Left kidney (tissue), 2 donors: ENCODE data around the gene TRIB2. TPM values are rescaled to one million over a fixed set of nuclear protein-coding genes. Genes with fewer than 3 reads are reported as not detected.
A peak's percentile ranks its signal among the peaks of the same experiment; 100 is the strongest.

Experiments used
- DNase-seq: peaks from one replicate; pipeline ENCODE4 v3.0.0-alpha.2; 2013
- polyA plus RNA-seq: library from polyadenylated mRNA; unstranded; fragments of 120-200 nt; gene quantifications from one replicate; pipeline ENCODE4 v1.2.1, GENCODE V29; 2013; ENCODE audit not compliant: insufficient read length

TRIB2 gene
- polyA plus RNA-seq, 1 donor = 239 TPM

DNA sequence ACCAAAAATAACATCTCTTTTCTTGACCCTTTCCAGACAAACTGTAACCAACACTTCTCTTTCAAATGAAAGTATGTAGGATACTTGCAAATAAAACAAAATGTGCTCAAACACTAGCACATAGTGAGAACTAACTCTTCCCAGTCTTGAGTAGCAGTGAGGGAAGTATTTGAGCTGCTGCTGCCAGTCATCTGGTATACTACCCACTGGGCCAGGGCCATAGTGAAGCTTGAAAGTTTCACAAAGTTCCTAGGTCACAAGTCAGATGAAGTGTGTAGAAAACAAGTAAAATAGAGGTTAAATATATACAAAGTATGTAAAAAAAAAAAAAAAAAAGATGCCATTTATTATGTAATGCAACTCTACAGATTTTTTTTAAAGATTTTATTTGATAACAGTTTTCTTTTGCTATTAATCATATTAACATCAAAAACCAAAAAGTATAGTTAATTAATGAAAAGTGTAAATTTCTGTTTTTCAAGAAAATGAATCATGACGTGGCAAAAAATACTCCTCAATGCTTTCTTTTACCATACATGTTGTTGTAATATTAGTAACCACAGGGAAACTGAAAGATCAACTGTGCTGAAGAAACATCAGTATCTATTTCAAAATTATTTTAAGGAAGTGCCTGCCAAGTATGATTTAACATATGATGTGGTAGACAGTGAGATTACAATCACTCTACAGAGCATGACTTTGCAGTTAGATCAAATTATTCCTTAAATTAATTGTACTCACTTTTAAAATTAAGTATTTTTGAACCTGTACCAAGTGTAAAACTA, 21.6 kb upstream of the TRIB2 start:
- no peak for DNase-seq

DNA sequence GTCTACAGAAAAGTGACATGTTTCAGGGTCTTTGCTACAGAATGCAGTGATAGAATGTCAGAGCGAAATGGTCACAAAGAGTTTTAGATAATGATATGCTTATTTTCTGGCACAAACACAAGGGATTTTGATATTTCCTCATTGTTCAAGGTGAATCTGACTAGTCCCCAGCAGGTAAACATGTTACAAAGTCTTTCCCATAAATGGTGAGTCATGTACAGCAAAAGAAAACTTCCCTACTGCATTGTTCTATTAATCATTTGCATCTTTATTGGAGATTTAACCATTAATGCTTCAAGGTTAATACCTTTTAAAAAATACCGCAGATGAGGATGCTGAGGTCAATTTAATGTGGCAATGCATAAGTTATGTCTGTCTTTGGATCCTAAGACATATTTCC, 19.1 kb upstream of the TRIB2 start:
- no peak for DNase-seq

DNA sequence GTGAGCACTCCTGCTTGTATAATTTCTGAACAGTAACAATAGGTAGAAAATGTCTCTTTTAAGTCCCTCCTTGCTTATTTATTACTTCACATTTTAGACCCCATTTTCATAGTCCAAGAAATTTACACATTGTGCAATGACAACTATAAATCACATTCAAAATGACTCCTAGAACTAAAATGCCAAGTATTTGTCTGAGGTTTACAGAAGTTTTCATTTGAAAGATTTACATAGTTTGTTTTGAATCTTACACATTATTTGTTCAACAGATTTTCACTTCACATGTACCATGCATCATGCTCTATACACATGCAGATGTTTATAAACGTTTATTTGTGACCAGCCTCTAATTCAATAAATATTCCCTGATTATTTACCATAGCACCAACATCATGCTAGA, 15.7 kb upstream of the TRIB2 start:
- DNase-seq = no peak

DNA sequence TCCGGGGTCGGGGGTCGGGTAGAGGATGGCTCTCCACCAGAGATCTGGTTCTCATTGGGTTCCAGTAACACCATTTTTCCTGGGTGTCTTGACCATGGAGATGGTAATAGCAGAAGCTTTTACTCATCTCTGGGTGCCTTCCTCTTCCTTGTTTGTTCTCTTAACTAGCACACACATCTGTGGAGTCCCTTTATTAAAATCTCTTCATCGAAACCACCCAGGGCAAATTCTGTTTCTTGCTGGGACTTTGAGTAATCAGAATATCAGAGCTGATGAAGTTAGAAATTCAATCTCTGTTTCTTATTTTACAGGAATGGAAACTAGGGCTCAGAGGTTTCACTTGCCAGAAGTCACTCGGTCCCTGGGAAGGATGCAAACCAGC, 15.0 kb upstream of the TRIB2 start:
- no peak for DNase-seq

DNA sequence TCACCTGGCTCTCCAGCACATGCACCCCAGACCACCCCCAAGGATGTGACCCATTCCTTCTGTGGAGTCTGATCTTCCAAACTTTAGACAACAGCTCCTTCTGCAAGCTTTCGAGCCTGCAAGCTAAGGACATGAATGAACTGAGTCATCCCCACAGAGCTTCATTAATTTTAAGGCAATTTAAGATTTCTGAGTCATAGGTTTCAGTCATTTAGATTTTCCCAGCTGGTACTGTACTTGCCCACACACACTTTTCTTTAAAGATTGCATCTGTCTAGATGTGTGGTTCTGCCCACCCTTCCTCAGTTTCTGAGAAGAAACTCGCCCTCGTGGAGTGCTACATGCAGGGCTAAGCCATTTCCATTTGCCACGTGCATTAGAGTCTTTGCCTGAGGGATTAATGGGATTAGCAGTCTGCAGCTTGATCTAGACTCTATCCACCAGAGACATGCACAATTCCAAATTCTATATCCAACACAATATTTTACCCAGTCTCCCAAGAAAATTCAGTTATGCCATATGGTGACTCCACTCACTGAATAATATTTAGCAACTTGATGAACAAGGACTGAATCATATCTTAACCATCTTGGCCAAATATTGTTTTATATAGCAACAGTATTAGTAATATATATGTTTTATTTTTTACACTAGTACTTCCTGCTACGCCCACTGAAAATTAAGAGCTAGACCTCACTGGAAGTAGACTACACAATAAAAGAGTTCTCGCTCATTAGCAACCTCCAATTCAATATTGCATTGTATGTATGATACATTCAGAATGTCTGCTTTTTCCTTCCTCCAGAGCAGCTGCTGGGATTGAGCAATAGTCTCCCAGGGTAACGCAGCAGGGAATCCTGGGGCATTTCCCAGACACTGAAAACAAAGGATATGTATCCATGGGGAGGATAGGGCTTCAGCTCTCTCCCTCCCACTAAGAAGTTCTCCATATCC, 14.3 kb upstream of the TRIB2 start:
- DNase-seq = no peak

DNA sequence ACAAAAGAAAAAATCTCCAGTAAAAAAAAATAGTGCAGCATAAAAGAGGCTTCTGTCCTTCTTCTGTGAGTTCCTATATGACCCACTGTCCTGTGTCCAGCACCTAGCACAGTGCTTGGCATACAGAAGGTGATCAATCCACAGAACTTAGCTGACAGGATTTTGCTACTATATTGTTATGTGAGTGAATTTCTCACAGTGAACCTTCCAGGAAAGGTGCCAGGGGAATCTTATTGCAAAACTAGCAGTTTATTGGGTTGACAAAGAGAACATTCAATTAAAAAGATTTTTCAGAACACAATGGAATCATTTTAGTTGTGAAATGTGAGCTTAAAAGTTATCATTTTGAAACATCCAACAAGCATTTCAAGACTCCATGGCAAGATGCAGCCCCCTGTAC, 12.4 kb upstream of the TRIB2 start:
- DNase-seq = no peak

DNA sequence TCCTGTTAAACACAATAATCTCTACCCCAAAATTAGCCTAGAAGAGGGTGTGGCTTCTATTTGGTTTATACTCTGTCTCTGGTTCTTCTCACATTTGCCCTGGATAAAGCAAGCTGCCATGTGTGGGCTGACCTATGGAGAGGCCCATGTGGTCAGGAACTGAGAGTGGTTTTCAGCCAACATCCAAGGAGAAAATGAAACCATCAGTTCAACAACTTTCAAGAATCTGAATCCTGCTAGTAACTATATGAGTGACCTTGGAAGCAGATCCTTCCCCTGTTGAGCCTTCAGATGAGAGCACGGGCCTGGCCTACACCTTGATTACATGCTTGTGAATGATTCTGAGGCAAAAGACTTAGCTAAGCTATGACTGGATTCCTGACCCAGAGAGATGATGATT, 11.5 kb upstream of the TRIB2 start:
- no peak for DNase-seq

DNA sequence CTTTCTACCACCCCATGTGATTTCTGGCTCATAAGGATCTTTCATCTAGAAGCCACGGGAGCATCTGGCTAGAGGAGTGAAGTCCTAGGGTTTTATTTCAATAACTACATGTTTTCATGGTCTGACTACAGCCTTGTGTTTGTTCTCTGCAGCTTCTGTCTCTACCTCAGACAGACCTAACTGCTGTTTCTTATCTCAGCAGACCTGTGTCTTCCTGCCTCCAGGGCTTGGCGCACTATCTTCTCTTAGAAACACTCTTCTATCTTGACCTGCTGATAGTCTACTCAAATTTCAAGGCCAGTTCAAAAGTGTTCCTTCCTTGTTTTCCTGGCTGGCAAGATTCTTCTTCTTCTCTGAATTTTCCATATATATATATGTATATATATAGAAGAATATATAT, 11.0 kb upstream of the TRIB2 start:
- no peak for DNase-seq

DNA sequence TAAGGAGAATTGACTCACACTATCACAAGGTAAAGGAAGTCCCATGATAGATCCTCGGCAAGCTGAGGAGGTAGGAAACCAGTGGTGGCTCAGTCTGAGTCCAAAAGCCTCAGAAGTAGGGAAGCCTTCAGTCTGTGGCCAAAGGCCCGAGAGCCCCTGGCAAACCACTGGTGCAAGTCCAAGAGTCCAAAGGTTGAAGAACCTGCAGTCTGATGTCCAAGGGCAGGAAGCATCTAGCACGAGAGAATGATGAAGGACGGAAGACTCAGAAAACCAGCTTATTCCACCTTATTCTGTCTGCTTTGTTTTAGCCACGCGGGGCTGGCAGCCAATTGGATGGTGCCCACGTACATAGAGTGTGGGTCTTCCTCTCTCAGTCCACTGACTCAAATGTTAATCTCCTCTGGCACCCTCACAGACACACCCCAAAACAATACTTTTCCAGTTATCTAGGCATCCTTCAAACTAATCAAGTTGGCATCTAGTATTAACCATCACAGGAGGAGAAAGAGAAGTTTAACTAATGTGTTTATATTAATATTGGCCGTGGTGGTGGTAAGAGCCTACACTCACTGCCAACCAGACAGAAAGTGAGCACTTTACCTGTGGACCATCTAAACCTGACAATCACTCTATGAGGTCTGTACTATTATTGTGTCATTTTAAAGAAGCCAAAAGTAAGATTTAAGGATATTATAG, 8.1 kb upstream of the TRIB2 start:
- DNase-seq = no peak

DNA sequence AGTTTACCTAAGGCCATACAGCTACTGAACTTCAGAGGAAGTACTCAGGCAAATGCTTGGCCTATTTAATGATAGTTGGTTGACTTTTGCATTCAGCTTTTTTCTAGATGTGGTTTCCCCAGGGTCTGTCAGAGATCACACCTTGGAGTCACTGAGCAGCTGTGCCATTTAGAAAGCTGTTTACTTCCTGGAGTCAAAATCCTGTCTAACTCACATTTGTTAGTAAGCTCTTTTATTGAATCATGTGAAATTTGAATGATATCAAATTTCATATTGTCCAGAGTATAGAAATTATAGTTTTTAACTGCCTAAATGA, 7.6 kb upstream of the TRIB2 start:
- no peak for DNase-seq

DNA sequence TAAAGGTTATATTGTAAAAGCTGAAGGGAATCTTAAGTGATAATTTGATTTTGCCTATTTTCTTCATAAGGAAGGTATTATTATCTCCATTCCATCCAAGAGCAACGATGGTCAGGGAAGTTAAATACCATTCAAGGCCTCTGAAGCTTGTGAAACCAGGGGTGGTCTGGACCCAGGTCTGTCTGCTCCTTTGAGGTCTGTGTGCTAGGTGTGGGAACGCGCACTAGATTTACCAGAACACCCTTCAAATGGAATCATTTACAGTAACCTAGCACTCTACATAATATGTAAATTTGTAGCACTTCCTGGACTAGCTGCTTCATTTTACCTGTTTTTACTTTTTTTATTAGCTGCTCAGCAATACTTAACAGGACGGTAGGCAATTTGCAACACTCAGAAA, 6.4 kb upstream of the TRIB2 start:
- no peak for DNase-seq

DNA sequence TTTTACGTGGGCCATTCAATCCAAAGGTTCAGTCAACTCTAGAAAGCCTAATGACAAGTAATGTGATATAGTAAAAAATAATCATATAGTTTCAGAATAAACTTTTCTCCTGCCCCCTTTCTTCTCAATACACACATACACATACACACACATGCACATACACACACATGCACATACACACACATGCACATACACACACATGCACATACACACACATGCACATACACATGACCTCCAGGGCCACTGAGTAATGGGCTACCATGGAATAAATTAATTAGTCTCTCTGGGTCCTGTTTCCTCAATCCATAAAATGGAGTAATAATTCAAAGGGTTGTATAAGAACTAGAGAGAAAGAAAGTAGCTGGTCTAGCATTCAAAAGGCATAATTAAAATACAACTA, 5.4 kb upstream of the TRIB2 start:
- DNase-seq = no peak

DNA sequence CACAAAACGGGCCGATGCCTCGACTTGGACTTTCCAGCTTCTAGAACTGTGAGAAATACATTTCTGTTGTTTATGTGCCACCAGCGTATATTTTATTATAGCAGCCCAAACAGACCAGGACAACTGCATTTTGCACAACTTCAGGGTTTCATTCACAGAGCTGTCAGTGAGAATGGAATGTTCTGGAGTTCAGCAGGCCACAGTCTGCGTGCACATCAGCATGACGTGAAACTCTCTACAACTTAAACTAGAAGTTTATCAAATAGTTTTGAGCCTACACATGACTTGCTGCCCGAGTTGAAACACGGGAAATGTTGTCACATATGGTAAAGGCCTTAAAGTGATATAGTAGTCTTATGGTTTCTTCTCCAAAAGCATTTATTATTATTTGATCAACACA, 3.9 kb upstream of the TRIB2 start:
- no peak for DNase-seq

DNA sequence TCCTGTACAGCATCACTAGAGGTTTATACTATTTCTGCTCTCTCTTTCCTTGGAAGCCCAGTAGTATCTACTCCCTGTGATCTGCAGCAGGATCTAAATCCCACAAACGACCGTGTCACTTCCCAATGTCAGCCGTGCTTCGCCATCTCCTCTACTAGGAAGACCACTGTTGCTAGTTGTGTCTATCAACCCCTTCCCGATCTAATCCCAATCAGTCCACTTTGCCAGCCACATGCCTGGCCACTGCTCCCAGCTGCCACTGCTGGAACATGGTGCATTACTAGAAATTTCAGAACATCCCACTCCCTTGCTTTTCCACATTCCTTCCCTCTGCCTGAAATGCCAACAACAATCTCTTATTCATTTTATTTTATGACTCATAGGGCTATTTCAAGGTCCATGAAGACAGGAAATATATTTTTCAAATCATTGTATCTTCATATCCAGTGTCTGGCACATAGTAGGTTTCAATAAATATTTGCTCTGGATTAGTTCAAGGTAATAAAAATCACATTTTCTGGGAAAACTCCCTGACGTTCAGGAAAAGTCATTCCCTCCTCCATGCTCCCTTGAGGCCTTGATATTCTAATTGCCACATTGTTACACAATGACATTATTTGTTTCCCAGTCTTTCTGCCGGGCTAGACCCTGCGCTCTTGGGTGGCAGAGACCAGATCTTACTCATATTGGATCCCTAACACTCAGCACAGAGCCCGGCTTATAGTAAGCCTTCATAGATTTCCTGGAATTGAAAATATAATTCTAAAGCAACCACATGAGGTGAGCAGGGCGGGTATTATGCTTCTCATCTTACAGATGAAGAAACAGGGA, 2.1 kb upstream of the TRIB2 start:
- DNase-seq = no peak

DNA sequence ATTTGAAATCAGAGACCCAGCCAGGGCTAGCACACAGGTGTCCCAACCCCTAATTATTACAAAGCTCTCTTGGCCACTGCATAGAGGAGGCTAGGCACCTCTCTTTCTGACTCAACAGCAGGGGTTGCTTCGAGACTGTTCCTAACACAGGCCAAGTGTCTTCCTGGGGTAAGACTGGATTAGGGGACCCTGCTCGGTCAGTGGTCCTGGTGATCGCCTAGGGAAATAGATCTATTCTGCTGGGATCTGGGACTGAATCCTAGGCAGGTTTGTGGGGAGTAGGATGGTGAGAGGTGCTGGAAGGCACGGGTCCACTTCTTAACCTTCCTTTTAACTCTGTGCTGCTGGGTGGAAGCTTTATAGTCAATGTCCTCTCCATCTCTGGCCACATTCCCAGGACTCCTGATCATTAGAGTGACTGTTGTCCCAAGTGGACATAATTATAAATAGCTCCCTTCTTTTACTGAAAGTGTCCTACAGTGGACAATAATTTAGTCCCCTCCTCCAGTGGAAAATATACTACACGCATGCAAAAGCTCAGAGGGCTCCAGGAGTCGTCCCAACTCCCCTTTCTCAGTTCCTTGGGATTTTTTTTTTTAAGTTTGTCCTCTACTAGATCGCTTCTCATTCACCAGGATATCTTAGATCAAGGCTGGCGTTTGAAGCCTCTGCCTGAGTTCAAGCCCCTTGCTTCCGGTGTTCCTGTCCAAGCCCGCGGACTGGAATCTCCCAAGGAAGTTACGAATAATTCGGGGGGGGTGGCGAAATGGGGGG, 1.3 kb upstream of the TRIB2 start:
- DNase-seq = no peak

DNA sequence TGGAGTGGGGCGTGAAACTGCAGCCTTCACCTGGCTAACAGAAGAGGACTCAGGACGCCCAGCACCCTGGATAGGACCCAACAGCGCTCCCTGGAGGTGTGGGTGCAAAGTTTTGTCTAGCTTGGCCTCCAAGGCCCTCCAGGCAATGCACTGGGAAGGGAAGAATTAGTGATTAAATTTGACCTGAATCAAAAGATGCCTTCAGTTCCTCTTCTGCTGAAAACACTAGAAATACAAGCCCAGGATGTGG, 779 bp upstream of the TRIB2 start:
- peak; percentile 90 for DNase-seq

DNA sequence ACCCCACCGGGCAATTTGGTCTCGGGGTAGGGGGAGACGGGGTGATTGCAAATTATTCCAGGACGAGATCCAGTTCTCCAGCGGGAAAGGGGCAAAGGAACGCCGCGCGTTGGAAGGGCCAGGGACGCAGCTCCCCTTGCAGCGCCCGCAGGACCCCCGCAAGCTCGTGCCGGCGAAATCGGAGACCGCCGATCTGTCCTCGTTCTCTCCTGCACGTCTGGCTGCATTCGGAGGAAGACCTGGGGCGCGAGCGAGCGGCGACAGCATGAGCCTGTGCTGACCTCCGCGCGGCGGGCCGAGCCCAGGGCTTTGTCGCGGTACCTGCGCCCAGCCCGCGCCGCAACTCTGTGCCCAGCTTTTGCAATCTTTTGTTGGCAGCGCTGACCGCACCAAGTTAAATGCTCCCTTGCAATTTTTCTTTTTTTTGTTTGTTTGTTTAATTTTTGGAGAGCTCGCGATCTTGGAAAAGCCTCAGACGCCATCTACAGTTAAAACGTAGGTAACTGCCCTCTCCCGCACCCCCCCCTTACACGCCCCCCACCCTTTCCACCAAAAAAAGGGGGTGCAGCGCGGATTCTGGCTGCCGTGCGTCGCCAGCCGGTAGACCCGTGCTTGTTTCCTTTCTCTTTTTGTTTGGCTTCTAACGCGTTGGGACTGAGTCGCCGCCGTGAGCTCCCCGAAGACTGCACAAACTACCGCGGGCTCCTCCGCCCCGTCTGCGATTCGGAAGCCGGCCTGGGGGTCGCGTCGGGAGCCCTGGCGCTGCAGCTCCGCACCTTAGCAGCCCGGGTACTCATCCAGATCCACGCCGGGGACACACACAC, 667 bp downstream of the TRIB2 start:
- DNase-seq = peak; percentile 71

DNA sequence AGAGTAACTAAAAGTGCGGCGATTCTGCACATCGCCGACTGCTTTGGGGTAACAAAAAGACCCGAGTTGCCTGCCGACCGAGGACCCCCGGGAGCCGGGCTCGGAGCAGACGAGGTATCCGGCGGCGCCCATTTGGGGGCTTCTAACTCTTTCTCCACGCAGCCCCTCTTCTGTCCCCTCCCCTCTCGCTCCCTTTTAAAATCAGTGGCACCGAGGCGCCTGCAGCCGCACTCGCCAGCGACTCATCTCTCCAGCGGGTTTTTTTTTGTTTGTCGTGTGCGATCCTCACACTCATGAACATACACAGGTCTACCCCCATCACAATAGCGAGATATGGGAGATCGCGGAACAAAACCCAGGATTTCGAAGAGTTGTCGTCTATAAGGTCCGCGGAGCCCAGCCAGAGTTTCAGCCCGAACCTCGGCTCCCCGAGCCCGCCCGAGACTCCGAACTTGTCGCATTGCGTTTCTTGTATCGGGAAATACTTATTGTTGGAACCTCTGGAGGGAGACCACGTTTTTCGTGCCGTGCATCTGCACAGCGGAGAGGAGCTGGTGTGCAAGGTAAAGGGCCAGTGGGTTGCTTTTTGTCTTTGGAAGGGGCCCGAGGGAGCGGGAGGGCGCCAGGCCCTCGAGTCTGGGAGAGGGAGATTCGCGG, 1.4 kb downstream of the TRIB2 start:
- peak; percentile 50 for DNase-seq

DNA sequence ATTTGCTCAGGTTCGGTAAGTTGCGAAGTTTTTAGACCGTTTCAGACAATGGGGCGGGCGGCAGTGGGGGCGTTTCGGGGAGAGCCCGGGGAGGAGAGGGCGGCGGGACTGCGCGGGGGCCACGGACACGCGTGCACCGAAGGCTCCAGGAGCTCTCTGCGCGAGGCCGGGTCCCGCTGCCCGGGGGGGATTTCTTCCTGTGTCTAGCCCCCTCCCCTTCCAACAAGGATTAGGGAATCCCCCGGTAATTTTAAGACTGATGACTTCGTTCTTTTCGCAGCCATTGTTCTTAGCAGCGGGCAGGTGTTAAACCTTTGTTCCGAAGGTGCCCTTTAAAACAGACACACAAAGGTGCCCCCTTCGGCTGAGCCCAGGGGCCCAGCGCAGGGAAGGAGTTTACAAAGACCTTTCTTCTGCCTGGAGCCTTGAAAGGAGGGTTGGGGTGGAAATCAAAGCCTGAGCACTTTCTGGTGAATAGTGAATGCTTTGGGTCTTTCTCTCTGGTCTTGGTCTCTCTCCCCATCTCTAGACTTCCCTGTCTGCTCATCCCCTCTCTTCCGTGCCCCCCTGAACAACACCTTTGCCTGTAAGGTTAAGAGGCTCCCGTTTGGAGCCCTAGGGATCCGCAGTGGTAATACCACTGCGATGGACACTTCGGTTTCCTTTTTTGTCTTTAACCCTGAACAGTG, 2.1 kb downstream of the TRIB2 start:
- no peak for DNase-seq
